Ovary (tissue), 3 donors: ENCODE measurements around the gene AUTS2.

Experiments
- CTCF ChIP-seq, 3 donors: fragments of 450-650 bp in 2 of 3; fragments of 200-600 bp in 1 of 3; IDR thresholded peaks; one replicate each; pipeline versions ENCODE4 v1.5.1 to v1.8.0; 2016 to 2022; ENCODE audit warnings: antibody characterized with exemption in 3 of 3, mild to moderate bottlenecking in 1 of 3
- EP300 ChIP-seq: sonication (generic); formaldehyde crosslinking; IDR thresholded peaks from one replicate; pipeline ENCODE4 v1.6.1; 2017; ENCODE audit warnings: antibody characterized with exemption
- POLR2A ChIP-seq: fragments of 450-650 bp; IDR thresholded peaks from one replicate; pipeline ENCODE4 v1.6.1; 2017; ENCODE audit warnings: antibody characterized with exemption, mild to moderate bottlenecking, moderate library complexity
- donor health status: DM: no; HTN: no; CAD: no.

- TF ChIP-seq CTCF (IDR thresholded peaks at IDR 0.05) = no peak
- TF ChIP-seq POLR2A = no peak
- TF ChIP-seq EP300 = no peak
Observed at GRCh38 chr7:70695795-70696083, 1097.5 kb downstream of the AUTS2 start.
